GM19193 (cell line): ENCODE data around the gene KCTD10.

ENCODE experiments used
- POLR2A ChIP-seq: IDR thresholded peaks from 4 replicates; pipeline ENCODE4 v1.6.1; 2011; ENCODE audit not compliant: insufficient read depth, insufficient read length; ENCODE audit errors: extremely low read depth

Gene KCTD10

GRCh38 chr12:109487181-109488050 lies 10.3 kb upstream of the KCTD10 start:
- TF ChIP-seq POLR2A, result no peak

GRCh38 chr12:109485201-109485600 lies 8.1 kb upstream of the KCTD10 start:
- TF ChIP-seq POLR2A, result no peak

GRCh38 chr12:109483346-109483745 lies 6.2 kb upstream of the KCTD10 start:
- no peak for TF ChIP-seq POLR2A

- no peak for TF ChIP-seq POLR2A
Observed at GRCh38 chr12:109482894-109483293, 5.8 kb upstream of the KCTD10 start.

GRCh38 chr12:109482491-109482890 lies 5.4 kb upstream of the KCTD10 start:
- TF ChIP-seq POLR2A, result no peak

GRCh38 chr12:109481863-109482262 lies 4.8 kb upstream of the KCTD10 start:
- no peak for TF ChIP-seq POLR2A

- no peak for TF ChIP-seq POLR2A
Observed at GRCh38 chr12:109480356-109480755, 3.3 kb upstream of the KCTD10 start.

- TF ChIP-seq POLR2A, result no peak
Observed at GRCh38 chr12:109479761-109480160, 2.7 kb upstream of the KCTD10 start.

GRCh38 chr12:109477963-109478315 lies 839 bp upstream of the KCTD10 start:
- no peak for TF ChIP-seq POLR2A

GRCh38 chr12:109476807-109477184 lies 304 bp downstream of the KCTD10 start:
- TF ChIP-seq POLR2A, result no peak

- no peak for TF ChIP-seq POLR2A
Observed at GRCh38 chr12:109475993-109476806, 900 bp downstream of the KCTD10 start.

GRCh38 chr12:109475121-109475520 lies 2.0 kb downstream of the KCTD10 start:
- TF ChIP-seq POLR2A, result no peak

- no peak for TF ChIP-seq POLR2A
Observed at GRCh38 chr12:109473006-109473405, 4.1 kb downstream of the KCTD10 start.

- no peak for TF ChIP-seq POLR2A
Observed at GRCh38 chr12:109469517-109469916, 7.6 kb downstream of the KCTD10 start.

GRCh38 chr12:109467978-109468676 lies 9.0 kb downstream of the KCTD10 start:
- TF ChIP-seq POLR2A, result no peak
